HG02759 (cell line): ENCODE data around the gene RFFL.
A peak's percentile ranks its signal among the peaks of the same experiment; 100 is the strongest.

Experiments
- ATAC-seq: cut with Tn5 transposase; IDR thresholded peaks from one replicate; pipeline ENCODE4 v1.9.1; 2021; ENCODE audit warnings: mild to moderate bottlenecking, moderate library complexity; ENCODE audit not compliant: unreplicated experiment

The RFFL gene

DNA sequence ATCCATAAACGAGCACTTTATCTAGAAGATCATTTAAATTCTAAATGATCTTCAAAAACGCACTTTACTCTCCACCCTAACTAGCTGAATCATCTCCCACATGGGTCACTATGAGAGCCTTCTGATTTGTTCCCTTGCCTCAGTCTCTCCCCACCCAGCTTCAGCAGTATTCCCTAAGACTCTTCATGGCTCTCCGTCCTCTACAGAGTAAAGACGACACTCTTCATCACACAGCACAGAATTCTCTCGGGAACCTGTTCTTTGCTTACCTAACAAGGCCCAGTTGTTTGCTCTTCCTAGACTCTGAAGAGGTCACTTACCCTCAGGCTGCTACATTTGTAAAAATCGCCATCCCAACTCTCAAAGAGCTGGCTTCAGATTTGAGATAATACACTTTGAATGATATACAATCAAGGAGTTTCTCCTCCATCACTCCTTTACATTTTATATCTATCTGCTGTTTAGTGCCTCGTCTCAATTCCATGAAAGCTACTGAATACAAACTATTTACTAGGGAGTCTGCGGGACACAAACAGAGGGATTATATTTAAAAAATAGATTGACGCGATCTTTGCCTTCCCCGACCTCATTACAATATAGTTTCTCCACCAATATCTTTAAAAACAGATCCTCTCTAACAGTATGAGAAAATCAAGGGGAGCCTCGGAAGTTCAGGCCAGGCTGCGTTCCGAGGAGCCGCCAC lies 83.7 kb downstream of the RFFL start:
- ATAC-seq = no peak

DNA sequence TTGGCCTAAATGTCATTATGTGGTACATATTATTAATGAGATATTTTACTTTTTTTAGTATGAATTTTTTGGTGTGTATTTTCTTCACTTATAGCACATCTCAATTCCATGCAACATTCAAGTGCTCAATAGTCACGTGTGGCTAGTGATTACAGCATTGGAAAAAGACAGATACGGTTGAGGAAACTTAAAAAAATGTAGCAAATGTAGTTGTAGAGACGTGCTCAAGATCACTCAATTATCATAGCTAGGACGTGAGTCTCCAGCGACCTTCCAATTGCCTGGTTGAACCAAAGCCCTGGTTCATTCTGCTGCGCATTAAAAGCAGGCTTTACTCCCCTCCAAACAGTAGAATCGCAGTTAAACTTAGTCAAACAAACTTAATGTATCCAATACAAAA lies 84.4 kb downstream of the RFFL start:
- no peak for ATAC-seq

DNA sequence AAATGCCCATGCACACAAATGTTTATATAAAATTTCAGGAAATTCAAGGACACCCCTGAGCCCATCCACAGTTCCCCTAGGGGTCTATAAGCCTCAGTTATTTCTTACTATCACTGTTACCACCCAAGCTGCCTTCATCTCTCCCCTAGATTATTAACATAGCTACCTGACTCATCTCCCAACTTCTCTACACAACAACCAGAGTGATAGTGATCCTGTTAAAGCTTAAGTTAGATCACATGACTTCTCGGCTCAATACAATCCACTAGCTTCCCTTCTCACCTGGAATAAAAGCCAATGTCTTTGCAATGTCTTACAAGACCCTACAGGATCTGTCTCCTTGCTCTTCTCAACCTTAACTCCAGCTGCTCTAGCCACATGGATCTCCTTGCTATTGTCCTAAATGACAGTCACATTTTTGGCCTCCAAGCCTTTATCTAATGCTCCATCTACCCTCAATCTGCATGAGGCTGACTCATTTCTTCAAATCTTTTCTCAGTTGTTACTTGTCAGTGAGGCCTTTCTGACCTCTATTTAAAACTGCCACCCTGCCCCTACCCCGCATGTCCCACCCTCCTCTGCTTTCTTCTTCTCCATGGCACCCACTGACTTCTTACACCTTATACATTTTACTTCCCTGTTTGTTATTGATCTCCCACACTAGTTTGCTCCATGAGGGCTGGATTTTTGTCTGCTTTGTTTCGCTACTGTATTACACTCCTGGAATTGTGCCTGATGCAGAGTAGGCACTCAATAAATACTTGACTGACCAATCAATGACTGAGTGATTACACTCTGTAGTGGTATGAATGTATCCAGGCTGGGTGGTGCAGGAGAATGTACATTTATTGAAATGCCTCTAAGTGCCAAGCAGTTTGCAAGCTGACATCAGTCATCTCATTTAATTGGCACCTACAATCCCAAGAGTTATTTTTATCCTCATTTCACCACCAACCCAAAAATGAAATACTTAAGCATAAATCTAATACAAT lies 88.4 kb downstream of the RFFL start:
- ATAC-seq = no peak

DNA sequence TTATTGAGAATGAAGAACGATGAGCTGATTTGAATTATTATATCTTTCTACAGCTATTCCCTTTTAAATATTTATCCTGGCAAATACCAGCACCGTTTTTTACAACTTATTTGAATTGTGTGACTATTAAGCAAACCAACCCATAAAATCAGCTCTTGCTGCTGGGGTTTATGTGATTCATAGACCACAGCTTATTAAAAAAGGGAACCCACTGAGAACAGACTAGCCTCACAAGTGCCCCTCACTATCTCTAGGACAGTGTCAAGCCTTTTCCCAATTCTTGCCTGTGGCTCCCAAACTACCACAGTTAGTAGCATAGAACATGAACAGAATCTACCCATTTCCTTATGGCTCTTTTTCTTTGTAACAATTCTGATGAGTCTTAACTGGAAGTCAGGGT lies 89.3 kb downstream of the RFFL start:
- no peak for ATAC-seq

DNA sequence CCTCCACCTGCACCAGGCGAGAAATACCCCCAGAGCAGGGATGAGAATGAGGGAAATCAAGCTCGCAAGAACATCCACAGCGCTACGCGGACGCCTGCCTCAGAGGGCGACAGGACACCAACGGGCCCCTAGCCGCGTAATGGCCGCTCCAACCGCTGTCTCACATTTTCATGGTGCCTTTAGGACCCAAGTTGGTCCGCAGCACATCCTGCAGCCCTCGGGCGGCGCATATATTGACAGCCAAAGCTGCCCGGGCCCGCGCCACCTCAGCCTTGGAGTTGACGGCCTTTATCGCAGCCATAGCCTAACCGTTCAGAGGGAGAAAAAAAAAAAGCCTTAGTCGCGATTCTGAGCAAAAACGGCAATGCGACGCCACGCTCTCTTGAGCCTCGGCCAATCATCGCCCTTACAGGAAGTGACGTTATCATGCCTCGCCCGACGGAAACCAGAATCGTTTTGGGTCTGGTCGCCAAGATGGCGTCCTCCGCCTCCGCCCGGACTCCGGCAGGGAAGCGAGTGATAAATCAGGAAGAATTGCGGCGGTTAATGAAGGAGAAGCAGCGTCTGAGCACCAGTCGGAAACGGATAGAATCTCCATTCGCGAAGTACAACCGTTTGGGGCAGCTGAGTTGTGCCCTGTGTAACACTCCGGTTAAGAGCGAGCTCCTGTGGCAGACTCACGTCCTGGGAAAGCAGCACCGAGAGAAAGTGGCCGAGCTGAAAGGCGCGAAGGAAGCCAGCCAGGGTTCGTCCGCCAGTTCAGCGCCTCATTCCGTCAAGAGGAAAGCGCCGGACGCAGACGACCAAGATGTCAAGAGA lies 102.2 kb downstream of the RFFL start, which contains the start of the genes CCT6B and ZNF830:
TSS of gene CCT6B (minus strand) at position 368 of the 819 bp plus-strand sequence. CDS start at position 301, 67 bp downstream.
TSS of gene ZNF830 (plus strand) at position 448 of the 819 bp plus-strand sequence. CDS start at position 475, 27 bp downstream.
- peak; percentile 96 for ATAC-seq

DNA sequence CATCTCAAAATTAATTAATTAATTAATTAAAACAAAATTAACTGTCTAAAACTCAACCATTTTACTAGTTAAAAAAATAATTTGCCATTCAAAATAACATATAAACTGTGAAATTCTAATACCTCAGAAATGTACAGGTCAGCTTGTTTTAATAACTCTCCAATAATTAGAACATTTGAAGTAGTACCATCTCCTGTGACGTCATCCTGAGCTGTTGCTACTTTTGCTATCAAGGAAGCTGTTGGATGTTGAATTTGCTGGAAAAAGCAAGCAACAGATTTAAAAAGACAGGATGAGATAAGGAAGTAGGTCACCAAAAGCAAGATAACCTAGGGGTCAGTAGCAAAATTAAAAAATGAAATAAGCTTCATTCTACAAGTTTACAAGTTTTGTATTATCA lies 105.1 kb downstream of the RFFL start:
- ATAC-seq = no peak
